ENCODE data around the gene GLYATL1B. TPM values are rescaled to one million over a fixed set of nuclear protein-coding genes. Genes with fewer than 3 reads are reported as not detected.

GLYATL1B gene
- total RNA-seq, 2 experiments from 2014 or later, result not detected

GRCh38 chr11:59114344-59114743, 28.2 kb downstream of the GLYATL1B start:
- peaks cover 5% of the 10 kb centered on the region for H3K9me3 Mint-ChIP-seq
- H3K27me3 ChIP-seq (ENCODE audit: control insufficient read depth in 1 of 2, insufficient read depth in 2 of 2, low read length in 2 of 2), result no peaks in the 10 kb centered on the region
- DNase-seq (no peak), ATAC-seq (ENCODE audit: poor library complexity) (no peak)
- H3K4me1 Mint-ChIP-seq (ENCODE audit: low read depth), result no peaks in the 10 kb centered on the region
- no peak overlapping the region for H3K27ac Mint-ChIP-seq
- H3K4me3 ChIP-seq (ENCODE audit: low read length), result no peak overlapping the region
- H3K36me3 ChIP-seq (ENCODE audit: insufficient read depth, low read length), result no peaks in the 10 kb centered on the region
- peaks cover 7 to 20% of the 10 kb centered on the region in 2 experiments for H3K9me3 ChIP-seq (ENCODE audit: control insufficient read depth in 1 of 2, insufficient read depth in 1 of 2, low read length in 2 of 2)
- ChIA-PET POLR2A (no interaction called here), CTCF (no interaction called here)
- H3K27me3 Mint-ChIP-seq, result no peaks in the 10 kb centered on the region
- intact Hi-C loops (cut with DNase I, micrococcal nuclease), result no loop called here
- H3K36me3 Mint-ChIP-seq (ENCODE audit: low read depth), result no peaks in the 10 kb centered on the region
- H3K4me1 ChIP-seq (ENCODE audit: insufficient read depth, low read length), result no peaks in the 10 kb centered on the region
- TF ChIP-seq CTCF (IDR thresholded peaks at IDR 0.05), result no peak
- H3K4me3 Mint-ChIP-seq, result no peak overlapping the region
- H3K27ac ChIP-seq (ENCODE audit: low read depth in 1 of 2, low read length in 2 of 2), result no peak overlapping the region

GRCh38 chr11:59115553-59115952, 29.4 kb downstream of the GLYATL1B start:
- DNase-seq (no peak), ATAC-seq (ENCODE audit: poor library complexity) (no peak)
- intact Hi-C loops (cut with DNase I, micrococcal nuclease), result no loop called here
- Mint-ChIP-seq H3K4me1 (ENCODE audit: low read depth) (no peaks in the 10 kb centered on the region), H3K4me3 (no peak overlapping the region), H3K36me3 (ENCODE audit: low read depth) (no peaks in the 10 kb centered on the region), H3K9me3 (peaks cover 5% of the 10 kb centered on the region), H3K27ac (no peak overlapping the region), H3K27me3 (no peaks in the 10 kb centered on the region)
- no peak for TF ChIP-seq CTCF (IDR thresholded peaks at IDR 0.05)
- Histone ChIP-seq H3K9me3 (ENCODE audit: control insufficient read depth in 1 of 2, insufficient read depth in 1 of 2, low read length in 2 of 2) (peaks cover 7 to 21% of the 10 kb centered on the region in 2 experiments), H3K4me1 (ENCODE audit: insufficient read depth, low read length) (no peaks in the 10 kb centered on the region), H3K4me3 (ENCODE audit: low read length) (no peak overlapping the region), H3K27me3 (ENCODE audit: control insufficient read depth in 1 of 2, insufficient read depth in 2 of 2, low read length in 2 of 2) (no peaks in the 10 kb centered on the region), H3K36me3 (ENCODE audit: insufficient read depth, low read length) (no peaks in the 10 kb centered on the region), H3K27ac (ENCODE audit: low read depth in 1 of 2, low read length in 2 of 2) (no peak overlapping the region)
- CTCF ChIA-PET, result no interaction called here
- POLR2A ChIA-PET, result no interaction called here

- intact Hi-C loops (cut with DNase I, micrococcal nuclease), result no loop called here
- H3K27me3 Mint-ChIP-seq, result no peaks in the 10 kb centered on the region
- H3K27ac ChIP-seq (ENCODE audit: low read depth in 1 of 2, low read length in 2 of 2), result no peak overlapping the region
- H3K4me1 ChIP-seq (ENCODE audit: insufficient read depth, low read length), result no peaks in the 10 kb centered on the region
- H3K4me3 Mint-ChIP-seq, result no peak overlapping the region
- H3K9me3 ChIP-seq (ENCODE audit: control insufficient read depth in 1 of 2, insufficient read depth in 1 of 2, low read length in 2 of 2), result peaks cover 7 to 21% of the 10 kb centered on the region in 2 experiments
- no peaks in the 10 kb centered on the region for H3K27me3 ChIP-seq (ENCODE audit: control insufficient read depth in 1 of 2, insufficient read depth in 2 of 2, low read length in 2 of 2)
- no peaks in the 10 kb centered on the region for H3K4me1 Mint-ChIP-seq (ENCODE audit: low read depth)
- no peaks in the 10 kb centered on the region for H3K36me3 Mint-ChIP-seq (ENCODE audit: low read depth)
- ChIA-PET CTCF (no interaction called here), POLR2A (no interaction called here)
- no peaks in the 10 kb centered on the region for H3K36me3 ChIP-seq (ENCODE audit: insufficient read depth, low read length)
- H3K4me3 ChIP-seq (ENCODE audit: low read length), result no peak overlapping the region
- ATAC-seq (ENCODE audit: poor library complexity) (no peak), DNase-seq (no peak)
- H3K27ac Mint-ChIP-seq, result no peak overlapping the region
- H3K9me3 Mint-ChIP-seq, result peaks cover 5% of the 10 kb centered on the region
- TF ChIP-seq CTCF (IDR thresholded peaks at IDR 0.05), result no peak
Observed at GRCh38 chr11:59117774-59118173, 31.7 kb downstream of the GLYATL1B start.

Measured in CD4-positive, alpha-beta T cell (primary cell).